A549 (cell line): ENCODE results near the gene MRPS15. TPM values are rescaled to one million over a fixed set of nuclear protein-coding genes. Genes with fewer than 3 reads are reported as not detected.

Experiments
- ATAC-seq, 2 experiments: fragments of 200-7000 bp in 1 of 2; fragments of >200 bp in 1 of 2; cut with Nextera tagmentation in 1 of 2; cut with Tn5 transposase in 1 of 2; 3 replicates each; pipeline versions ENCODE4 v1.8.0 to v1.9.1; 2018 to 2020; ENCODE audit warnings: mild to moderate bottlenecking in 1 of 2, moderate library complexity in 1 of 2
- CTCF ChIA-PET: fragments of 300-600 bp; sonication (Branson Sonifier 250); formaldehyde crosslinking; extraction: SDS; loops from one replicate; lab custom pipeline; 2021; ENCODE audit warnings: antibody characterized with exemption, inconsistent platforms; lab: Yijun Ruan, JAX
- POLR2A ChIA-PET: fragments of 350-600 bp; formaldehyde crosslinking; extraction: SDS; loops from one replicate; lab custom pipeline; 2021; ENCODE audit warnings: antibody characterized with exemption, inconsistent platforms; lab: Yijun Ruan, JAX
- DNase-seq, 2 experiments: peaks; one replicate each; pipeline versions ENCODE4 v3.0.0 to v3.0.0-alpha.2; 2011 to 2016; ENCODE audit warnings: low read depth in 1 of 2, low spot score in 1 of 2
- FAIRE-seq: peaks from 2 replicates; lab custom pipeline; 2011; peaks lifted over from hg19 to GRCh38; lab: Jason Lieb, UNC
- H3K27ac ChIP-seq, 2 experiments: fragments of >200 bp; sonication (Bioruptor Twin); formaldehyde crosslinking; 3 replicates each; pipeline ENCODE4 v1.5.1; 2016 to 2017
- H3K4me1 ChIP-seq: fragments of >200 bp; sonication (Bioruptor Twin); formaldehyde crosslinking; 3 replicates; pipeline ENCODE4 v1.6.1; 2016
- H3K4me2 ChIP-seq: fragments of >200 bp; sonication (Bioruptor Twin); formaldehyde crosslinking; 3 replicates; pipeline ENCODE4 v1.6.1; 2016
- H3K4me3 ChIP-seq: fragments of >200 bp; sonication (Bioruptor Twin); formaldehyde crosslinking; 3 replicates; pipeline ENCODE4 v1.5.1; 2016
- H3K9me3 ChIP-seq: fragments of >200 bp; sonication (Bioruptor Twin); formaldehyde crosslinking; 3 replicates; pipeline ENCODE4 v1.6.1; 2016
- CBX8 ChIP-seq: fragments of 200-600 bp; sonication (generic); IDR thresholded peaks from 2 replicates; pipeline ENCODE4 v1.6.1; 2016
- CEBPB ChIP-seq, 2 experiments: fragments of >200 bp in 1 of 2; sonication (Bioruptor Twin) in 1 of 2; formaldehyde crosslinking in 1 of 2; IDR thresholded peaks; 2 replicates each; pipeline ENCODE4 v1.6.1; 2012 to 2016
- CHD4 ChIP-seq: fragments of 200-600 bp; sonication (generic); IDR thresholded peaks from 2 replicates; pipeline ENCODE4 v1.6.1; 2016; ENCODE audit warnings: antibody characterized with exemption, mild to moderate bottlenecking, borderline replicate concordance
- EHF ChIP-seq: fragments of 250-450 bp; sonication (Bioruptor Pico); IDR thresholded peaks from 2 replicates; pipeline ENCODE4 v1.5.0; 2020; ENCODE audit warnings: mild to moderate bottlenecking
- EP300 ChIP-seq, 2 experiments: fragments of >200 bp; sonication (Bioruptor Twin); formaldehyde crosslinking; IDR thresholded peaks; 2 replicates in 1 of 2; 3 replicates in 1 of 2; pipeline ENCODE4 v1.6.1; 2016 to 2017
- FOSL2 ChIP-seq, 2 experiments: fragments of 450-650 bp in 1 of 2; fragments of >200 bp in 1 of 2; sonication (Bioruptor Twin) in 1 of 2; formaldehyde crosslinking; IDR thresholded peaks; 2 replicates each; pipeline versions ENCODE4 v1.5.0 to v1.6.1; 2016 to 2020; ENCODE audit warnings: mild to moderate bottlenecking in 1 of 2, moderate library complexity in 1 of 2
- FOXS1 ChIP-seq: fragments of 250-450 bp; sonication (Bioruptor Pico); IDR thresholded peaks from 2 replicates; pipeline ENCODE4 v1.5.0; 2020; ENCODE audit warnings: mild to moderate bottlenecking, moderate library complexity
- GATA3 ChIP-seq: IDR thresholded peaks from 2 replicates; pipeline ENCODE4 v1.6.1; 2012; ENCODE audit warnings: borderline replicate concordance
- HDAC2 ChIP-seq: fragments of 200-600 bp; sonication (generic); IDR thresholded peaks from 2 replicates; pipeline ENCODE4 v1.6.1; 2016
- HOXA7 ChIP-seq: fragments of 250-450 bp; sonication (Bioruptor Pico); IDR thresholded peaks from 2 replicates; pipeline ENCODE4 v1.5.0; 2020; ENCODE audit warnings: mild to moderate bottlenecking, moderate library complexity
- HOXB13 ChIP-seq: fragments of 250-450 bp; sonication (Bioruptor Pico); IDR thresholded peaks from 2 replicates; pipeline ENCODE4 v1.5.0; 2020; ENCODE audit warnings: low read depth, mild to moderate bottlenecking, moderate library complexity
- HOXB5 ChIP-seq: fragments of 250-450 bp; sonication (Bioruptor Pico); IDR thresholded peaks from 2 replicates; pipeline ENCODE4 v1.5.0; 2020; ENCODE audit warnings: mild to moderate bottlenecking, moderate library complexity
- JUN ChIP-seq, 2 experiments: fragments of >200 bp; sonication (Bioruptor Twin); formaldehyde crosslinking; IDR thresholded peaks; 2 replicates in 1 of 2; 3 replicates in 1 of 2; pipeline ENCODE4 v1.6.1; 2016 to 2017
- NFE2L2 ChIP-seq: fragments of 150-350 bp; conservative IDR thresholded peaks from 2 replicates; pipeline ENCODE4 v1.6.1; 2014; ENCODE audit warnings: low read length
- NPAS2 ChIP-seq: fragments of 250-450 bp; sonication (Bioruptor Pico); IDR thresholded peaks from 2 replicates; pipeline ENCODE4 v1.8.0; 2022; ENCODE audit warnings: mild to moderate bottlenecking, moderate library complexity, borderline replicate concordance
- NR3C1 ChIP-seq: fragments of >200 bp; sonication (Bioruptor Twin); formaldehyde crosslinking; IDR thresholded peaks from 3 replicates; pipeline ENCODE4 v1.6.1; 2017
- PHF8 ChIP-seq: fragments of 200-600 bp; sonication (generic); IDR thresholded peaks from 2 replicates; pipeline ENCODE4 v1.6.1; 2016; ENCODE audit warnings: low read depth, mild to moderate bottlenecking, antibody characterized with exemption, moderate library complexity, borderline replicate concordance
- POLR2A ChIP-seq: IDR thresholded peaks from 2 replicates; pipeline ENCODE4 v1.6.1; 2012; ENCODE audit warnings: mild to moderate bottlenecking, low read length
- RARB ChIP-seq: fragments of 250-450 bp; sonication (Bioruptor Pico); IDR thresholded peaks from 2 replicates; pipeline ENCODE4 v1.8.0; 2021; ENCODE audit warnings: mild to moderate bottlenecking, moderate library complexity
- RFX5 ChIP-seq: fragments of 450-650 bp; IDR thresholded peaks from 2 replicates; pipeline ENCODE4 v1.7.1; 2014; ENCODE audit warnings: antibody characterized with exemption, mild to moderate bottlenecking, moderate library complexity
- RNF2 ChIP-seq: fragments of 200-600 bp; sonication (generic); IDR thresholded peaks from 2 replicates; pipeline ENCODE4 v1.6.1; 2016; ENCODE audit warnings: low read depth, mild to moderate bottlenecking, antibody characterized with exemption, moderate library complexity, borderline replicate concordance
- SMC3 ChIP-seq: fragments of >200 bp; sonication (Bioruptor Twin); formaldehyde crosslinking; IDR thresholded peaks from 3 replicates; pipeline ENCODE4 v1.6.1; 2018; ENCODE audit warnings: inconsistent platforms
- SREBF2 ChIP-seq: fragments of 450-650 bp; IDR thresholded peaks from 2 replicates; pipeline ENCODE4 v1.6.1; 2014; ENCODE audit warnings: mild to moderate bottlenecking, moderate library complexity
- ZC3H11A ChIP-seq: fragments of 450-650 bp; IDR thresholded peaks from 2 replicates; pipeline ENCODE4 v1.6.1; 2014; ENCODE audit warnings: antibody characterized with exemption, mild to moderate bottlenecking
- ZFP36 ChIP-seq: fragments of 450-650 bp; IDR thresholded peaks from 2 replicates; pipeline ENCODE4 v1.6.1; 2014; ENCODE audit warnings: borderline replicate concordance; ENCODE audit not compliant: partially characterized antibody
- WGBS: methylation state at CpG from one replicate; pipeline ENCODE4 v1.1.6; 2017; ENCODE audit errors: missing lambda C conversion rate; 5-methylcytosine and 5-hydroxymethylcytosine counted together
- polyA minus RNA-seq: library from RNA; depleted of rRNA, polyadenylated mRNA; stranded (reverse); fragments of >200 nt; gene quantifications from 2 replicates; pipeline ENCODE4 v1.2.3, GENCODE V29; 2011; rRNA and poly(A)+ RNA removed
- polyA plus RNA-seq, 4 experiments: library from polyadenylated mRNA; depleted of rRNA in 3 of 4; stranded (reverse); fragments of >200 nt; fragmentation: RNase III in 1 of 4; extraction: RNeasy Plus Mini Kit Qiagen cat#74134 plus additional on column Dnase treatment in 1 of 4; gene quantifications; 2 replicates in 3 of 4; 3 replicates in 1 of 4; pipeline ENCODE4 v1.2.3, GENCODE V29; 2011 to 2017
- TF ChIP-seq, protein P1 (sequence below): fragments of >200 bp; sonication (Bioruptor Twin); formaldehyde crosslinking; IDR thresholded peaks from 3 replicates; pipeline ENCODE4 v1.6.1; 2016
- TF ChIP-seq, protein P2 (sequence below): fragments of 250-450 bp; sonication (Bioruptor Pico); IDR thresholded peaks from 2 replicates; pipeline ENCODE4 v1.5.0; 2021; ENCODE audit warnings: mild to moderate bottlenecking, moderate library complexity, borderline replicate concordance
- TF ChIP-seq, protein P3 (sequence below): fragments of 150-350 bp; IDR thresholded peaks from 2 replicates; pipeline ENCODE4 v1.6.1; 2014; ENCODE audit warnings: low read depth, mild to moderate bottlenecking, low read length
- TF ChIP-seq, protein P4 (sequence below): fragments of 200-600 bp; sonication (generic); IDR thresholded peaks from 2 replicates; pipeline ENCODE4 v1.6.1; 2016; ENCODE audit warnings: antibody characterized with exemption, mild to moderate bottlenecking, moderate library complexity
- TF ChIP-seq, protein P5 (sequence below): fragments of >200 bp; sonication (Bioruptor Twin); formaldehyde crosslinking; IDR thresholded peaks from 2 replicates; pipeline ENCODE4 v1.6.1; 2016

The MRPS15 gene
- polyA plus RNA-seq (2011; rRNA removed) (67.5 and 79.7 TPM in 2 replicates), polyA plus RNA-seq (2017; fragmentation: RNase III; extraction: RNeasy Plus Mini Kit Qiagen cat#74134 plus additional on column Dnase treatment) (70.5 to 74.7 TPM (median 73.9 TPM) in 3 replicates), polyA minus RNA-seq (14.9 and 15.4 TPM in 2 replicates)
- polyA plus RNA-seq (2012; cell fraction: cytosol; rRNA removed): 71.1 and 76.6 TPM in 2 replicates
- 33.4 and 36.7 TPM in 2 replicates for polyA plus RNA-seq (2012; cell fraction: nucleus; rRNA removed)

DNA sequence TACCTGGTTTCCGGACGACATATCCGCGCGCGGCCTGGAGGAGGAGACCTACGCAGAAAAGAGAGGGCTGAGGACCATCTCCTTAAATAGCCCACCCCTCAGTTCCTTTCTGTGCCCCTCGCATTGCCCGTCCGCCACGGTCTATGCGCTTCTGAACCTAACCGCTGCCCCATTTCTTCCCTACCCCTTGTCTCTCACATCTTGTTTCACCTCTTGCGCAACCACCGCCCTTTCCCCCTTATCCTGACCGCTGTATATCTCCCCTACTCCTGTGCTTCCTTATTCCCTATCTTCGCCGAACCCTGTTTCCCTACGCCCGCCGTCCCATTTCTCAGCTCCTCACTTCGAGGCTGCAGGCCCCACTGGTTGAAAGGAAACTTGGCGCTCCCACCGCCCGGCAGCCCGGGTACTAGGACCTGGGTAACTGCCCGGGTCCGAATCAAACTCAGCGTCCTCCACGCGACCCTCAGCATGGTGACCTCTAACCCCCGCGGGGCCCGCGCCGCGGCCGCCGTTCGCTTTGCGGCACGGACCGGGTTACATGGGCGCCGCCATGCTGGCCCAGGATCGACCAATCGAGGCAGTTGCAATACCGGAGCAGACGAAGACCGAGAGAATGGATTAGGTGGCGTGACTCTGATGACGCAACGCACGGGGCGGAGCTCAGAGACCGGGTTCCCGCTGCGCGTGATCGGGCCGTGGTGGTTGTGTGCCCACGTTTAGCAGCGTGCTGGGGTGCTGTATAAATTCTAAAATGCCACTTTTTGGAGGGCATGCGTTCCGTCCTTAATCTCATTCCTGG, at the start of gene MRPS15:
Gene MRPS15 (minus strand): TSS at position 582 of the 802 bp plus-strand sequence. CDS start 109 bp downstream, at position 473.
- FAIRE-seq (no peak), DNase-seq (peak; percentile 69 to 91), ATAC-seq (peak; percentile 91 to 96)
- under 1% methylated on average over 31 of the region's 65 CpGs for WGBS
- peaks cover 19% of the 10 kb centered on the region for H3K4me1 ChIP-seq
- peak within 1 kb of the TSS; percentile 92 to 95 for H3K27ac ChIP-seq
- H3K9me3 ChIP-seq: no peaks in the 10 kb centered on the region
- H3K4me2 ChIP-seq: peak within 1 kb of the TSS; percentile 92
- H3K4me3 ChIP-seq: peak within 1 kb of the TSS; percentile 79
- ChIA-PET POLR2A (interaction anchor here (0.6 to 1.5 kb wide), 15 partner anchors 10 to 1228 kb away, joined by 3 to 16 read pairs (median 4); partner anchors contain the start of genes CDCA8, CSF3R, OSCP1 and THRAP3), CTCF (interaction anchor here (0.7 to 1.3 kb wide), 2 partner anchors 17 to 52 kb away, joined by 3 read pairs; no protein-coding TSS in a partner anchor)
- TF ChIP-seq POLR2A (peak; percentile 83), RNF2 (no peak), SMC3 (no peak), SREBF2 (0 out of 2 replicates have a peak, but pooled peaks have one; percentile 12), CHD4 (no peak), NR3C1 (no peak), ZC3H11A (no peak), HDAC2 (peak; percentile 95; the same call in 1 of the 2 replicates), RARB (CRISPR knock-in tag) (no peak), CBX8 (no peak), EHF (no peak), HOXB13 (CRISPR knock-in tag) (no peak), HOXB5 (peak; percentile 44; the same call in 1 of the 2 replicates), CEBPB (IDR thresholded peaks at IDR 0.05) (peak; percentile 84 to 96), NPAS2 (no peak), ZFP36 (no peak), FOXS1 (CRISPR knock-in tag) (no peak), FOSL2 (IDR thresholded peaks at IDR 0.05) (no peak), FOSL2 (CRISPR knock-in tag; IDR thresholded peaks at IDR 0.05) (peak; percentile 80), RFX5 (no peak), PHF8 (peak; percentile 92), NFE2L2 (no peak), EP300 (IDR thresholded peaks at IDR 0.05) (no peak), GATA3 (peak; percentile 37; the same call in 1 of the 2 replicates), HOXA7 (CRISPR knock-in tag) (no peak), JUN (IDR thresholded peaks at IDR 0.05) (peak; percentile 78 to 84)
- TF ChIP-seq, protein P1, sequence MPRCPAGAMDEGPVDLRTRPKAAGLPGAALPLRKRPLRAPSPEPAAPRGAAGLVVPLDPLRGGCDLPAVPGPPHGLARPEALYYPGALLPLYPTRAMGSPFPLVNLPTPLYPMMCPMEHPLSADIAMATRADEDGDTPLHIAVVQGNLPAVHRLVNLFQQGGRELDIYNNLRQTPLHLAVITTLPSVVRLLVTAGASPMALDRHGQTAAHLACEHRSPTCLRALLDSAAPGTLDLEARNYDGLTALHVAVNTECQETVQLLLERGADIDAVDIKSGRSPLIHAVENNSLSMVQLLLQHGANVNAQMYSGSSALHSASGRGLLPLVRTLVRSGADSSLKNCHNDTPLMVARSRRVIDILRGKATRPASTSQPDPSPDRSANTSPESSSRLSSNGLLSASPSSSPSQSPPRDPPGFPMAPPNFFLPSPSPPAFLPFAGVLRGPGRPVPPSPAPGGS: 0 out of 3 replicates have a peak, but pooled peaks have one; percentile 54
- TF ChIP-seq, protein P2, sequence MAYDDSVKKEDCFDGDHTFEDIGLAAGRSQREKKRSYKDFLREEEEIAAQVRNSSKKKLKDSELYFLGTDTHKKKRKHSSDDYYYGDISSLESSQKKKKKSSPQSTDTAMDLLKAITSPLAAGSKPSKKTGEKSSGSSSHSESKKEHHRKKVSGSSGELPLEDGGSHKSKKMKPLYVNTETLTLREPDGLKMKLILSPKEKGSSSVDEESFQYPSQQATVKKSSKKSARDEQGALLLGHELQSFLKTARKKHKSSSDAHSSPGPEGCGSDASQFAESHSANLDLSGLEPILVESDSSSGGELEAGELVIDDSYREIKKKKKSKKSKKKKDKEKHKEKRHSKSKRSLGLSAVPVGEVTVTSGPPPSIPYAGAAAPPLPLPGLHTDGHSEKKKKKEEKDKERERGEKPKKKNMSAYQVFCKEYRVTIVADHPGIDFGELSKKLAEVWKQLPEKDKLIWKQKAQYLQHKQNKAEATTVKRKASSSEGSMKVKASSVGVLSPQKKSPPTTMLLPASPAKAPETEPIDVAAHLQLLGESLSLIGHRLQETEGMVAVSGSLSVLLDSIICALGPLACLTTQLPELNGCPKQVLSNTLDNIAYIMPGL: no peak
- TF ChIP-seq, protein P3, sequence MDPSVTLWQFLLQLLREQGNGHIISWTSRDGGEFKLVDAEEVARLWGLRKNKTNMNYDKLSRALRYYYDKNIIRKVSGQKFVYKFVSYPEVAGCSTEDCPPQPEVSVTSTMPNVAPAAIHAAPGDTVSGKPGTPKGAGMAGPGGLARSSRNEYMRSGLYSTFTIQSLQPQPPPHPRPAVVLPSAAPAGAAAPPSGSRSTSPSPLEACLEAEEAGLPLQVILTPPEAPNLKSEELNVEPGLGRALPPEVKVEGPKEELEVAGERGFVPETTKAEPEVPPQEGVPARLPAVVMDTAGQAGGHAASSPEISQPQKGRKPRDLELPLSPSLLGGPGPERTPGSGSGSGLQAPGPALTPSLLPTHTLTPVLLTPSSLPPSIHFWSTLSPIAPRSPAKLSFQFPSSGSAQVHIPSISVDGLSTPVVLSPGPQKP: no peak
- TF ChIP-seq, protein P4, sequence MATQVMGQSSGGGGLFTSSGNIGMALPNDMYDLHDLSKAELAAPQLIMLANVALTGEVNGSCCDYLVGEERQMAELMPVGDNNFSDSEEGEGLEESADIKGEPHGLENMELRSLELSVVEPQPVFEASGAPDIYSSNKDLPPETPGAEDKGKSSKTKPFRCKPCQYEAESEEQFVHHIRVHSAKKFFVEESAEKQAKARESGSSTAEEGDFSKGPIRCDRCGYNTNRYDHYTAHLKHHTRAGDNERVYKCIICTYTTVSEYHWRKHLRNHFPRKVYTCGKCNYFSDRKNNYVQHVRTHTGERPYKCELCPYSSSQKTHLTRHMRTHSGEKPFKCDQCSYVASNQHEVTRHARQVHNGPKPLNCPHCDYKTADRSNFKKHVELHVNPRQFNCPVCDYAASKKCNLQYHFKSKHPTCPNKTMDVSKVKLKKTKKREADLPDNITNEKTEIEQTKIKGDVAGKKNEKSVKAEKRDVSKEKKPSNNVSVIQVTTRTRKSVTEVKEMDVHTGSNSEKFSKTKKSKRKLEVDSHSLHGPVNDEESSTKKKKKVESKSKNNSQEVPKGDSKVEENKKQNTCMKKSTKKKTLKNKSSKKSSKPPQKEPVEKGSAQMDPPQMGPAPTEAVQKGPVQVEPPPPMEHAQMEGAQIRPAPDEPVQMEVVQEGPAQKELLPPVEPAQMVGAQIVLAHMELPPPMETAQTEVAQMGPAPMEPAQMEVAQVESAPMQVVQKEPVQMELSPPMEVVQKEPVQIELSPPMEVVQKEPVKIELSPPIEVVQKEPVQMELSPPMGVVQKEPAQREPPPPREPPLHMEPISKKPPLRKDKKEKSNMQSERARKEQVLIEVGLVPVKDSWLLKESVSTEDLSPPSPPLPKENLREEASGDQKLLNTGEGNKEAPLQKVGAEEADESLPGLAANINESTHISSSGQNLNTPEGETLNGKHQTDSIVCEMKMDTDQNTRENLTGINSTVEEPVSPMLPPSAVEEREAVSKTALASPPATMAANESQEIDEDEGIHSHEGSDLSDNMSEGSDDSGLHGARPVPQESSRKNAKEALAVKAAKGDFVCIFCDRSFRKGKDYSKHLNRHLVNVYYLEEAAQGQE: no peak
- TF ChIP-seq, protein P5, sequence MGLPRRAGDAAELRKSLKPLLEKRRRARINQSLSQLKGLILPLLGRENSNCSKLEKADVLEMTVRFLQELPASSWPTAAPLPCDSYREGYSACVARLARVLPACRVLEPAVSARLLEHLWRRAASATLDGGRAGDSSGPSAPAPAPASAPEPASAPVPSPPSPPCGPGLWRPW: no peak
